Measurements from ENCODE around the gene CPT1A. TPM values are rescaled to one million over a fixed set of nuclear protein-coding genes. Genes with fewer than 3 reads are reported as not detected.

Gene CPT1A
- total RNA-seq, 2 experiments from 2014 or later, result 11.3 to 13.2 TPM

GRCh38 chr11:68832476-68833181 is 9.1 kb downstream of the CPT1A start:
- H3K9me3 ChIP-seq (ENCODE audit: control insufficient read depth in 1 of 2, insufficient read depth in 1 of 2, low read length in 2 of 2), result no peaks in the 10 kb centered on the region
- H3K4me1 ChIP-seq (ENCODE audit: insufficient read depth, low read length), result peaks cover 50% of the 10 kb centered on the region
- ChIA-PET CTCF (interaction anchor here (0.7 kb wide), 1 partner anchor 11 kb away, joined by 3 read pairs; no protein-coding TSS in a partner anchor), POLR2A (no interaction called here)
- no peak overlapping the region for H3K27ac Mint-ChIP-seq
- peaks cover 8% of the 10 kb centered on the region for H3K36me3 Mint-ChIP-seq (ENCODE audit: low read depth)
- no peak for ATAC-seq (ENCODE audit: poor library complexity)
- H3K4me3 ChIP-seq (ENCODE audit: low read length), result no peak overlapping the region
- no peak overlapping the region for H3K27ac ChIP-seq (ENCODE audit: low read depth in 1 of 2, low read length in 2 of 2)
- TF ChIP-seq, protein P1, sequence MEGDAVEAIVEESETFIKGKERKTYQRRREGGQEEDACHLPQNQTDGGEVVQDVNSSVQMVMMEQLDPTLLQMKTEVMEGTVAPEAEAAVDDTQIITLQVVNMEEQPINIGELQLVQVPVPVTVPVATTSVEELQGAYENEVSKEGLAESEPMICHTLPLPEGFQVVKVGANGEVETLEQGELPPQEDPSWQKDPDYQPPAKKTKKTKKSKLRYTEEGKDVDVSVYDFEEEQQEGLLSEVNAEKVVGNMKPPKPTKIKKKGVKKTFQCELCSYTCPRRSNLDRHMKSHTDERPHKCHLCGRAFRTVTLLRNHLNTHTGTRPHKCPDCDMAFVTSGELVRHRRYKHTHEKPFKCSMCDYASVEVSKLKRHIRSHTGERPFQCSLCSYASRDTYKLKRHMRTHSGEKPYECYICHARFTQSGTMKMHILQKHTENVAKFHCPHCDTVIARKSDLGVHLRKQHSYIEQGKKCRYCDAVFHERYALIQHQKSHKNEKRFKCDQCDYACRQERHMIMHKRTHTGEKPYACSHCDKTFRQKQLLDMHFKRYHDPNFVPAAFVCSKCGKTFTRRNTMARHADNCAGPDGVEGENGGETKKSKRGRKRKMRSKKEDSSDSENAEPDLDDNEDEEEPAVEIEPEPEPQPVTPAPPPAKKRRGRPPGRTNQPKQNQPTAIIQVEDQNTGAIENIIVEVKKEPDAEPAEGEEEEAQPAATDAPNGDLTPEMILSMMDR (IDR thresholded peaks at IDR 0.05), result no peak
- peaks cover 45% of the 10 kb centered on the region for H3K4me1 Mint-ChIP-seq (ENCODE audit: low read depth)
- H3K4me3 Mint-ChIP-seq, result no peak overlapping the region
- no peaks in the 10 kb centered on the region for H3K9me3 Mint-ChIP-seq
- H3K36me3 ChIP-seq (ENCODE audit: insufficient read depth, low read length), result peaks cover 4% of the 10 kb centered on the region
- H3K27me3 Mint-ChIP-seq, result no peaks in the 10 kb centered on the region
- no peak for DNase-seq
- intact Hi-C loops (cut with DNase I, micrococcal nuclease), result no loop called here
- no peaks in the 10 kb centered on the region for H3K27me3 ChIP-seq (ENCODE audit: control insufficient read depth in 1 of 2, insufficient read depth in 2 of 2, low read length in 2 of 2)

DNA sequence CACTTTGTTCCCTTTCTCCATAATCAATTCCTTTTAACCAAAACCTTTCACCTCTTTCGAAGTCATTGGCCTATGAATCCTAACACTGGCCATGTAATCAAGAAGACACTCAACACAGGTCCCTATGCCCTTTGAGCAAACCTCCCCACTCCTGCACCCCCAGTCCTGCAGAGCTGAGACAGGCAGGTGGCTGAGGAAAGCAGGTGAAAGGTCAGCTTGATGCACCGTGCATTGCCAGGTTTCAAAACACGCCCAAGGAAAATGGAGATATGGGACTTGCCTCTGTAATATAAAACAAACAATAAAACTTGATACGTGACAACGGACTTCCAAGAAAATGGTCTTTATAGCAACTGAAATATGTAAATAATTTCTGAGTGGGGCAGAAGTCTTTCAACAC is 10.6 kb downstream of the CPT1A start:
- H3K27me3 ChIP-seq (ENCODE audit: control insufficient read depth in 1 of 2, insufficient read depth in 2 of 2, low read length in 2 of 2), result no peaks in the 10 kb centered on the region
- H3K4me3 ChIP-seq (ENCODE audit: low read length), result no peak overlapping the region
- no peak overlapping the region for H3K27ac Mint-ChIP-seq
- no peak for DNase-seq
- H3K27me3 Mint-ChIP-seq, result no peaks in the 10 kb centered on the region
- ChIA-PET CTCF (interaction anchor here (1.9 kb wide), 1 partner anchor 13 kb away, joined by 6 read pairs; no protein-coding TSS in a partner anchor), POLR2A (no interaction called here)
- no peak for ATAC-seq (ENCODE audit: poor library complexity)
- peaks cover 41% of the 10 kb centered on the region for H3K4me1 Mint-ChIP-seq (ENCODE audit: low read depth)
- TF ChIP-seq, protein P1 (IDR thresholded peaks at IDR 0.05), result no peak
- peaks cover 41% of the 10 kb centered on the region for H3K4me1 ChIP-seq (ENCODE audit: insufficient read depth, low read length)
- no peaks in the 10 kb centered on the region for H3K9me3 ChIP-seq (ENCODE audit: control insufficient read depth in 1 of 2, insufficient read depth in 1 of 2, low read length in 2 of 2)
- H3K36me3 ChIP-seq (ENCODE audit: insufficient read depth, low read length), result peaks cover 4% of the 10 kb centered on the region
- no peak overlapping the region for H3K4me3 Mint-ChIP-seq
- peaks cover 8% of the 10 kb centered on the region for H3K36me3 Mint-ChIP-seq (ENCODE audit: low read depth)
- no peaks in the 10 kb centered on the region for H3K9me3 Mint-ChIP-seq
- no peak overlapping the region for H3K27ac ChIP-seq (ENCODE audit: low read depth in 1 of 2, low read length in 2 of 2)
- intact Hi-C loops (cut with DNase I, micrococcal nuclease), result no loop called here

GRCh38 chr11:68829581-68829980 is 12.1 kb downstream of the CPT1A start:
- Histone ChIP-seq H3K36me3 (ENCODE audit: insufficient read depth, low read length) (peaks cover 4% of the 10 kb centered on the region), H3K27me3 (ENCODE audit: control insufficient read depth in 1 of 2, insufficient read depth in 2 of 2, low read length in 2 of 2) (no peaks in the 10 kb centered on the region), H3K9me3 (ENCODE audit: control insufficient read depth in 1 of 2, insufficient read depth in 1 of 2, low read length in 2 of 2) (no peaks in the 10 kb centered on the region), H3K4me1 (ENCODE audit: insufficient read depth, low read length) (peaks cover 37% of the 10 kb centered on the region), H3K4me3 (ENCODE audit: low read length) (no peak overlapping the region), H3K27ac (ENCODE audit: low read depth in 1 of 2, low read length in 2 of 2) (no peak overlapping the region)
- intact Hi-C loops (cut with DNase I, micrococcal nuclease), result no loop called here
- Mint-ChIP-seq H3K27me3 (no peaks in the 10 kb centered on the region), H3K9me3 (no peaks in the 10 kb centered on the region), H3K4me1 (ENCODE audit: low read depth) (peaks cover 38% of the 10 kb centered on the region), H3K27ac (no peak overlapping the region), H3K36me3 (ENCODE audit: low read depth) (peaks cover 8% of the 10 kb centered on the region), H3K4me3 (no peak overlapping the region)
- DNase-seq, result no peak
- ChIA-PET CTCF (no interaction called here), POLR2A (interaction anchor here (1.3 kb wide), 1 partner anchor 14 kb away, joined by 4 read pairs; no protein-coding TSS in a partner anchor)
- TF ChIP-seq, protein P1 (IDR thresholded peaks at IDR 0.05), result no peak
- no peak for ATAC-seq (ENCODE audit: poor library complexity)
